GM12892 (cell line): Measurements from ENCODE around the gene FAM149A.

Experiments
- DNase-seq: peaks from one replicate; pipeline ENCODE4 v3.0.0; 2011; ENCODE audit not compliant: insufficient read length
- FAIRE-seq: peaks from 2 replicates; lab custom pipeline; 2011; peaks lifted over from hg19 to GRCh38; lab: Jason Lieb, UNC
- POLR2A ChIP-seq: IDR thresholded peaks from 2 replicates; pipeline ENCODE4 v1.6.1; 2011; ENCODE audit warnings: low read depth, low read length, control low read depth
- POLR2AphosphoS5 ChIP-seq: IDR thresholded peaks from 2 replicates; pipeline ENCODE4 v1.6.1; 2011; ENCODE audit warnings: low read depth, low read length, control low read depth
- TAF1 ChIP-seq: IDR thresholded peaks from 2 replicates; pipeline ENCODE4 v1.6.1; 2011; ENCODE audit warnings: low read depth, mild to moderate bottlenecking, control low read depth, low read length, borderline replicate concordance

FAM149A gene

GRCh38 chr4:186109245-186109644 lies 4.7 kb downstream of the FAM149A start:
- DNase-seq (no peak), FAIRE-seq (no peak)
- TF ChIP-seq POLR2AphosphoS5 (no peak), TAF1 (no peak), POLR2A (no peak)

GRCh38 chr4:186116697-186117096 lies 12.2 kb downstream of the FAM149A start:
- TF ChIP-seq POLR2AphosphoS5 (no peak), POLR2A (no peak)
- no peak for DNase-seq
- no peak for FAIRE-seq

- TF ChIP-seq TAF1, result no peak
- FAIRE-seq (no peak), DNase-seq (no peak)
Observed at GRCh38 chr4:186118582-186118981, 14.1 kb downstream of the FAM149A start.

GRCh38 chr4:186121057-186121456 lies 16.6 kb downstream of the FAM149A start:
- FAIRE-seq (no peak), DNase-seq (no peak)
- no peak for TF ChIP-seq POLR2AphosphoS5
- TF ChIP-seq POLR2A, result no peak
- TF ChIP-seq TAF1, result no peak

GRCh38 chr4:186128842-186129241 lies 24.3 kb downstream of the FAM149A start:
- DNase-seq (no peak), FAIRE-seq (no peak)
- TF ChIP-seq POLR2A, result no peak
- TF ChIP-seq TAF1, result no peak
- no peak for TF ChIP-seq POLR2AphosphoS5

GRCh38 chr4:186131935-186132334 lies 27.4 kb downstream of the FAM149A start:
- FAIRE-seq (no peak), DNase-seq (no peak)
- TF ChIP-seq TAF1 (no peak), POLR2AphosphoS5 (no peak), POLR2A (no peak)

- TF ChIP-seq TAF1 (no peak), POLR2A (no peak), POLR2AphosphoS5 (no peak)
- FAIRE-seq, result peak; percentile 58
Observed at GRCh38 chr4:186132577-186133242, 28.2 kb downstream of the FAM149A start.

GRCh38 chr4:186134257-186134656 lies 29.8 kb downstream of the FAM149A start:
- FAIRE-seq, result peak; percentile 95
- TF ChIP-seq POLR2AphosphoS5 (0 out of 2 replicates have a peak, but pooled peaks have one; percentile 37), TAF1 (no peak)
- no peak for DNase-seq

More at GRCh38 chr4:186132577-186133242, 28.2 kb downstream of the FAM149A start:
- no peak for DNase-seq

- DNase-seq (no peak), FAIRE-seq (no peak)
- no peak for TF ChIP-seq POLR2A
- TF ChIP-seq TAF1, result no peak
- no peak for TF ChIP-seq POLR2AphosphoS5
Observed at GRCh38 chr4:186134861-186135260, 30.4 kb downstream of the FAM149A start.

GRCh38 chr4:186137196-186137794 lies 32.8 kb downstream of the FAM149A start:
- TF ChIP-seq POLR2AphosphoS5 (no peak), TAF1 (no peak), POLR2A (no peak)
- FAIRE-seq (no peak), DNase-seq (no peak)

- TF ChIP-seq POLR2AphosphoS5 (no peak), POLR2A (no peak), TAF1 (no peak)
- no peak for FAIRE-seq
- DNase-seq, result no peak
Observed at GRCh38 chr4:186144198-186144945, 39.9 kb downstream of the FAM149A start.
